Parathyroid adenoma (tissue), 2 donors: ENCODE results near the gene PARVA.

Source experiments
- H2AFZ ChIP-seq: fragments of 300-600 bp; sonication (generic); one replicate; pipeline ENCODE4 v1.7.0; 2017; ENCODE audit warnings: antibody characterized with exemption, mild to moderate bottlenecking
- H3K27ac ChIP-seq: fragments of 300-600 bp; sonication (generic); one replicate; pipeline ENCODE4 v1.7.0; 2017
- H3K27me3 ChIP-seq: fragments of 300-600 bp; sonication (generic); one replicate; pipeline ENCODE4 v1.7.0; 2017; ENCODE audit warnings: low read length; ENCODE audit not compliant: control insufficient read depth, insufficient read depth
- H3K36me3 ChIP-seq: fragments of 300-600 bp; sonication (generic); one replicate; pipeline ENCODE4 v1.7.0; 2017; ENCODE audit warnings: low read length; ENCODE audit not compliant: control insufficient read depth, insufficient read depth
- H3K4me1 ChIP-seq: fragments of 300-600 bp; sonication (generic); one replicate; pipeline ENCODE4 v1.7.0; 2017; ENCODE audit warnings: control low read depth
- H3K4me2 ChIP-seq: fragments of 300-600 bp; sonication (generic); one replicate; pipeline ENCODE4 v1.7.0; 2017; ENCODE audit warnings: low read length
- H3K4me3 ChIP-seq: fragments of 300-600 bp; sonication (generic); one replicate; pipeline ENCODE4 v1.7.0; 2017; ENCODE audit warnings: low read depth, low read length
- H3K79me2 ChIP-seq: fragments of 300-600 bp; sonication (generic); one replicate; pipeline ENCODE4 v1.7.0; 2017; ENCODE audit warnings: control low read depth
- H3K9ac ChIP-seq: fragments of 300-600 bp; sonication (generic); one replicate; pipeline ENCODE4 v1.7.0; 2017; ENCODE audit warnings: mild to moderate bottlenecking
- H3K9me3 ChIP-seq: fragments of 300-600 bp; sonication (generic); one replicate; pipeline ENCODE4 v1.7.0; 2017; ENCODE audit warnings: low read length; ENCODE audit not compliant: control insufficient read depth
- TF ChIP-seq, protein P1 (sequence below): fragments of 300-600 bp; sonication (generic); IDR thresholded peaks from one replicate; pipeline ENCODE4 v1.7.0; 2017; ENCODE audit warnings: antibody characterized with exemption, mild to moderate bottlenecking
- donor health status: primary hyperparathyroidism.

Gene PARVA

DNA sequence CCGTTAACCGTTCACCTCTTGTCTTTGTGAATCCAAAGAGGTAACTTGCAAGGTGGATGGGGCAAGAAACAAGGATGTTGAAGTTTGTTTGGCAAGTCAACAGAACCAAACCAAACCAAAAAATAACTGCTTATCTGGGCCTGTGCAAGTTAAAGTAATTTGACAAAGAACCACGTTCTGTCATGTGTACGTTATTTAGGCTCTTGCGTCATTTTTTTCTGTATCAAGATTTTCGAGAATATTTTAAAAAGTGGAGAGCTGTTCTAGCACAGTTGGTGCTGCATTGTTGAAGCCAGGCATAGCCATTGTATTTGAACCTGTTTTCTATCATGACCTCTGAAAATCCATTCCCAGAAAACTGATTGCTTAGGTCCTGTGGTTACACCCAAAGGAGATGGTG lies 55.1 kb downstream of the PARVA start:
- TF ChIP-seq, protein P1, sequence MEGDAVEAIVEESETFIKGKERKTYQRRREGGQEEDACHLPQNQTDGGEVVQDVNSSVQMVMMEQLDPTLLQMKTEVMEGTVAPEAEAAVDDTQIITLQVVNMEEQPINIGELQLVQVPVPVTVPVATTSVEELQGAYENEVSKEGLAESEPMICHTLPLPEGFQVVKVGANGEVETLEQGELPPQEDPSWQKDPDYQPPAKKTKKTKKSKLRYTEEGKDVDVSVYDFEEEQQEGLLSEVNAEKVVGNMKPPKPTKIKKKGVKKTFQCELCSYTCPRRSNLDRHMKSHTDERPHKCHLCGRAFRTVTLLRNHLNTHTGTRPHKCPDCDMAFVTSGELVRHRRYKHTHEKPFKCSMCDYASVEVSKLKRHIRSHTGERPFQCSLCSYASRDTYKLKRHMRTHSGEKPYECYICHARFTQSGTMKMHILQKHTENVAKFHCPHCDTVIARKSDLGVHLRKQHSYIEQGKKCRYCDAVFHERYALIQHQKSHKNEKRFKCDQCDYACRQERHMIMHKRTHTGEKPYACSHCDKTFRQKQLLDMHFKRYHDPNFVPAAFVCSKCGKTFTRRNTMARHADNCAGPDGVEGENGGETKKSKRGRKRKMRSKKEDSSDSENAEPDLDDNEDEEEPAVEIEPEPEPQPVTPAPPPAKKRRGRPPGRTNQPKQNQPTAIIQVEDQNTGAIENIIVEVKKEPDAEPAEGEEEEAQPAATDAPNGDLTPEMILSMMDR: no peak

DNA sequence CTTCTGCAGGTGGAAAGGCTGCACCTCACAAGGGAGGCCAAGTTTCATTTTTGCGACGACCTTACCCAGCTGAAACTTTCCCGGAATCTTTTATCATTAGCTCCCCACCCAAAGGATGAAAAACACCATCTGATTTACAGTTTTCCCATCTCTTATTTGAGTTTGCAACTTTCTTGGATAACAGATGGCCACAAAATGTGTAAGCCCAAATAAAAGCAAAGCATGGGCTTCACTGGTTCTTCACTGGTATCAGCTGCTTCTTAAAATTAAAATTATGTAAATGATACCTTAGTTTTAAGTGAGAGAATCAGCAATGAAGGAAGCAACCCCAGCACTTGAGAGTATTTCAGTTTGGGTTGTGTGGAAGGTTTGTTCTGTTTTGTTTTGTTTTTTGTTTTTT lies 55.8 kb downstream of the PARVA start:
- TF ChIP-seq, protein P1: no peak
- Histone ChIP-seq H3K9ac (no peak overlapping the region), H3K27me3 (no peaks in the 10 kb centered on the region), H3K36me3 (no peaks in the 10 kb centered on the region), H3K4me3 (no peak overlapping the region), H3K79me2 (peaks cover 5% of the 10 kb centered on the region), H3K4me2 (no peak overlapping the region), H3K9me3 (no peaks in the 10 kb centered on the region), H3K27ac (no peak overlapping the region), H2AFZ (no peak overlapping the region), H3K4me1 (peaks cover 5% of the 10 kb centered on the region)

More for the DNA sequence above, 55.1 kb downstream of the PARVA start:
- H3K4me2 ChIP-seq: no peak overlapping the region
- H3K4me1 ChIP-seq: peaks cover 5% of the 10 kb centered on the region
- H3K27me3 ChIP-seq: no peaks in the 10 kb centered on the region
- no peak overlapping the region for H3K27ac ChIP-seq
- H2AFZ ChIP-seq: no peak overlapping the region
- H3K9ac ChIP-seq: no peak overlapping the region
- H3K79me2 ChIP-seq: peaks cover 5% of the 10 kb centered on the region
- no peak overlapping the region for H3K4me3 ChIP-seq
- no peaks in the 10 kb centered on the region for H3K9me3 ChIP-seq
- H3K36me3 ChIP-seq: no peaks in the 10 kb centered on the region

DNA sequence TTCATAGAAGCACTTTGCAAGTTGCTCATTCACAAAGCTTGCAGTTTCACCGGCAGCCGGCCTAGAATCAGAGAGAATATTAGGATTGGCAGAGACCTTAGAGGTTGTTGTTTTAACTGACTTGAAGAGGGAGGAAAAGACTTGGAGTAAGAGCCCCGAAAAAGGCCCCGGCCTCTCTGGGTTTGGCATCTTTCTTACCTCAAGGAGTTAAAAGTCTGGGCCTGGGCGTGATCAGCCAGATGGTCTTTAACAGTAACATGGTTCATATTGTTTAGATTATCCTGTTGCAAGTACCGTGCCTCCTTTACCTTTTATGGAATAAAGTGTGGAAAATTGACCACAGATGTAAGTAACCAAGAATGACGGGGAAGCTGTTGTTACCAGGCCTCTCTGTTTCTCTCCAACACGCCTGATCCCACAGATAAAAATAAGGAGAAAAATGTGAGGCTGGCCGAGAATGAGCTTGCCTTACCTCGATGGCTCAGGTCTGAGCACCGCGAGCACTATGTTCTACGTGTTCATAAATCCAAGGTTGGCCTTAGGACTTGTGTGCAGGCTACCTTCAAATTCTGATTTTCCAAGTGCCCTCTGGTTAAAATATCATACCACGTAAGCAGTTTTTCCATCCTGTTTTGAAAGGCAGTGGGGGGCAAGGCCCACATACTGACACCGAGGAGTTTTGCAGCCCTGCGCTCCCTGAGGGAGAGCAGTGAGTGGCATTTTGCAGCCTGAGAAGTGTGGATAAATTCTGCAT lies 56.4 kb downstream of the PARVA start:
- Histone ChIP-seq H3K9me3 (no peaks in the 10 kb centered on the region), H3K27ac (no peak overlapping the region), H3K4me1 (peaks cover 5% of the 10 kb centered on the region), H3K4me2 (no peak overlapping the region), H3K36me3 (no peaks in the 10 kb centered on the region), H3K79me2 (peaks cover 2% of the 10 kb centered on the region), H2AFZ (no peak overlapping the region), H3K9ac (no peak overlapping the region), H3K4me3 (no peak overlapping the region), H3K27me3 (no peaks in the 10 kb centered on the region)
- TF ChIP-seq, protein P1: no peak

DNA sequence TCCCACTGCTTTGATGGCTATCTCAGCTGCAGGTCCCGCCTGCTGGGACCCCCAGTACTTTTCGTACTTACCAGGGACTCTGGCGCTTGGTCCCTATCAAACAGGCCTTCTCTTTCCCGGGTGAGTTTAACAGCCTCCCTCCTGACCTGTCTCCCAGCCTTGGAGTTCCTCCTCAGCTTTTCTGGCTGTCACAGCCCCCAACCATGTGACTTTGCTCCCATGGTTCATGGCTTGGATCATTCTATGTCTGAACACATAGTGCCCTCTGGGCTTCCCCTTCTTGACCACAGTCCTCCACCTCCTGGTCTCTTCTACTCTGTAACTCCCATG lies 56.9 kb downstream of the PARVA start:
- H3K4me2 ChIP-seq: no peak overlapping the region
- peaks cover 5% of the 10 kb centered on the region for H3K4me1 ChIP-seq
- no peaks in the 10 kb centered on the region for H3K36me3 ChIP-seq
- no peak overlapping the region for H3K4me3 ChIP-seq
- no peak overlapping the region for H2AFZ ChIP-seq
- TF ChIP-seq, protein P1: no peak
- H3K79me2 ChIP-seq: peaks cover 2% of the 10 kb centered on the region
- H3K27ac ChIP-seq: no peak overlapping the region
- H3K9me3 ChIP-seq: no peaks in the 10 kb centered on the region
- H3K9ac ChIP-seq: no peak overlapping the region
- H3K27me3 ChIP-seq: no peaks in the 10 kb centered on the region

DNA sequence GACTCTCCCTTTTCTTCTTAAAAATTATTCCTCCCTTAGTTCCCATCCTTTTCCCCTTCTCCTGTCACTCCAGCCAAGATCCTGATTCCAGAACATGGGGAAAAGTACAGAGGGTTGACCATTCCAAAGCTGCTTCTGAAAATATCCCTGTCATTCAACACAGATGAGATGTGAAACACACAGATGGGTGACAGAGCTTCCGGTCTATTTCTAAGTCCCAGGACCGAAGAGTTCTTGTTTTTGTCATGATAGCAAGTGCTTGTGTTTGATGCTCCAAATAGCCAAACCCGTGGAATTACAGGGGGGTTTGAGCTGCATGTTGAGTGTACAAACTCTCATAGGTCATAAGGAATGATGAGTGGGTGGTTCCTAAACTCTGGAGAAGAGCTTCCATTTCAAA lies 57.9 kb downstream of the PARVA start:
- H3K27ac ChIP-seq: no peak overlapping the region
- H3K4me1 ChIP-seq: peaks cover 5% of the 10 kb centered on the region
- H3K9ac ChIP-seq: no peak overlapping the region

More for the DNA sequence above, 57.9 kb downstream of the PARVA start:
- no peaks in the 10 kb centered on the region for H3K9me3 ChIP-seq
- H3K4me3 ChIP-seq: no peak overlapping the region
- H3K79me2 ChIP-seq: peaks cover 2% of the 10 kb centered on the region
- no peaks in the 10 kb centered on the region for H3K36me3 ChIP-seq
- TF ChIP-seq, protein P1: no peak
- no peak overlapping the region for H3K4me2 ChIP-seq
- no peaks in the 10 kb centered on the region for H3K27me3 ChIP-seq
- H2AFZ ChIP-seq: no peak overlapping the region
